GM18505 (cell line): ENCODE data around the gene NEXMIF.
"Not testable (repeated sequence)": the region's sequence is repeated elsewhere in the genome, so short reads cannot be mapped to it uniquely, and the experiment has no call there.

Experiments
- ATAC-seq: cut with Tn5 transposase; IDR thresholded peaks from one replicate; pipeline ENCODE4 v1.9.1; 2021; ENCODE audit not compliant: unreplicated experiment
- POLR2A ChIP-seq: IDR thresholded peaks from 4 replicates; pipeline ENCODE4 v1.6.1; 2011; ENCODE audit warnings: borderline replicate concordance; ENCODE audit not compliant: insufficient read depth, insufficient read length; ENCODE audit errors: extremely low read depth

NEXMIF gene

GRCh38 chrX:74774988-74775387 is 150.3 kb downstream of the NEXMIF start:
- no peak for ATAC-seq
- TF ChIP-seq POLR2A, result no peak

GRCh38 chrX:74736450-74736849 is 188.8 kb downstream of the NEXMIF start:
- TF ChIP-seq POLR2A, result no peak
- no peak for ATAC-seq

- TF ChIP-seq POLR2A, result no peak
- ATAC-seq, result no peak
Measured at GRCh38 chrX:74705269-74705668, 220.0 kb downstream of the NEXMIF start.

GRCh38 chrX:74701343-74701742 is 223.9 kb downstream of the NEXMIF start:
- not testable (repeated sequence) for ATAC-seq

- ATAC-seq, result no peak
- TF ChIP-seq POLR2A, result no peak
Measured at GRCh38 chrX:74684466-74684865, 240.8 kb downstream of the NEXMIF start.
